Measurements from ENCODE around the gene TRIM2.

GRCh38 chr4:153243468-153243867, 39.2 kb downstream of the TRIM2 start:
- TF ChIP-seq, protein P1, sequence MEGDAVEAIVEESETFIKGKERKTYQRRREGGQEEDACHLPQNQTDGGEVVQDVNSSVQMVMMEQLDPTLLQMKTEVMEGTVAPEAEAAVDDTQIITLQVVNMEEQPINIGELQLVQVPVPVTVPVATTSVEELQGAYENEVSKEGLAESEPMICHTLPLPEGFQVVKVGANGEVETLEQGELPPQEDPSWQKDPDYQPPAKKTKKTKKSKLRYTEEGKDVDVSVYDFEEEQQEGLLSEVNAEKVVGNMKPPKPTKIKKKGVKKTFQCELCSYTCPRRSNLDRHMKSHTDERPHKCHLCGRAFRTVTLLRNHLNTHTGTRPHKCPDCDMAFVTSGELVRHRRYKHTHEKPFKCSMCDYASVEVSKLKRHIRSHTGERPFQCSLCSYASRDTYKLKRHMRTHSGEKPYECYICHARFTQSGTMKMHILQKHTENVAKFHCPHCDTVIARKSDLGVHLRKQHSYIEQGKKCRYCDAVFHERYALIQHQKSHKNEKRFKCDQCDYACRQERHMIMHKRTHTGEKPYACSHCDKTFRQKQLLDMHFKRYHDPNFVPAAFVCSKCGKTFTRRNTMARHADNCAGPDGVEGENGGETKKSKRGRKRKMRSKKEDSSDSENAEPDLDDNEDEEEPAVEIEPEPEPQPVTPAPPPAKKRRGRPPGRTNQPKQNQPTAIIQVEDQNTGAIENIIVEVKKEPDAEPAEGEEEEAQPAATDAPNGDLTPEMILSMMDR (IDR thresholded peaks at IDR 0.05), result no peak
- TF ChIP-seq POLR2A (IDR thresholded peaks at IDR 0.05), result no peak

Data from uterus (tissue), 2 donors.